ENCODE results near the gene OR1F1.

GRCh38 chr16:3249451-3249850 lies 61.4 kb downstream of the OR1F1 start:
- no peak for TF ChIP-seq YY1 (IDR thresholded peaks at IDR 0.05; ENCODE audit: low read depth)
- TF ChIP-seq, protein P1, sequence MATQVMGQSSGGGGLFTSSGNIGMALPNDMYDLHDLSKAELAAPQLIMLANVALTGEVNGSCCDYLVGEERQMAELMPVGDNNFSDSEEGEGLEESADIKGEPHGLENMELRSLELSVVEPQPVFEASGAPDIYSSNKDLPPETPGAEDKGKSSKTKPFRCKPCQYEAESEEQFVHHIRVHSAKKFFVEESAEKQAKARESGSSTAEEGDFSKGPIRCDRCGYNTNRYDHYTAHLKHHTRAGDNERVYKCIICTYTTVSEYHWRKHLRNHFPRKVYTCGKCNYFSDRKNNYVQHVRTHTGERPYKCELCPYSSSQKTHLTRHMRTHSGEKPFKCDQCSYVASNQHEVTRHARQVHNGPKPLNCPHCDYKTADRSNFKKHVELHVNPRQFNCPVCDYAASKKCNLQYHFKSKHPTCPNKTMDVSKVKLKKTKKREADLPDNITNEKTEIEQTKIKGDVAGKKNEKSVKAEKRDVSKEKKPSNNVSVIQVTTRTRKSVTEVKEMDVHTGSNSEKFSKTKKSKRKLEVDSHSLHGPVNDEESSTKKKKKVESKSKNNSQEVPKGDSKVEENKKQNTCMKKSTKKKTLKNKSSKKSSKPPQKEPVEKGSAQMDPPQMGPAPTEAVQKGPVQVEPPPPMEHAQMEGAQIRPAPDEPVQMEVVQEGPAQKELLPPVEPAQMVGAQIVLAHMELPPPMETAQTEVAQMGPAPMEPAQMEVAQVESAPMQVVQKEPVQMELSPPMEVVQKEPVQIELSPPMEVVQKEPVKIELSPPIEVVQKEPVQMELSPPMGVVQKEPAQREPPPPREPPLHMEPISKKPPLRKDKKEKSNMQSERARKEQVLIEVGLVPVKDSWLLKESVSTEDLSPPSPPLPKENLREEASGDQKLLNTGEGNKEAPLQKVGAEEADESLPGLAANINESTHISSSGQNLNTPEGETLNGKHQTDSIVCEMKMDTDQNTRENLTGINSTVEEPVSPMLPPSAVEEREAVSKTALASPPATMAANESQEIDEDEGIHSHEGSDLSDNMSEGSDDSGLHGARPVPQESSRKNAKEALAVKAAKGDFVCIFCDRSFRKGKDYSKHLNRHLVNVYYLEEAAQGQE (IDR thresholded peaks at IDR 0.05; ENCODE audit: low read depth) = no peak
- no peak for TF ChIP-seq TCF12 (IDR thresholded peaks at IDR 0.05; ENCODE audit: low read depth)
- TF ChIP-seq FOXM1 (IDR thresholded peaks at IDR 0.05; ENCODE audit: borderline replicate concordance, low read depth) = no peak
- no peak for TF ChIP-seq EP300 (IDR thresholded peaks at IDR 0.05; ENCODE audit: borderline replicate concordance)
- no peak for TF ChIP-seq RAD21 (IDR thresholded peaks at IDR 0.05; ENCODE audit: low read depth)
- no peak for TF ChIP-seq MAX (IDR thresholded peaks at IDR 0.05)
- TF ChIP-seq EGR1 (IDR thresholded peaks at IDR 0.05) = no peak
- no peak for TF ChIP-seq ZBTB7A (IDR thresholded peaks at IDR 0.05; ENCODE audit: low read depth)
- no peak for TF ChIP-seq CEBPB (IDR thresholded peaks at IDR 0.05)
- TF ChIP-seq TAF1 (IDR thresholded peaks at IDR 0.05; ENCODE audit: low read depth) = no peak
- no peak for TF ChIP-seq CREB1 (IDR thresholded peaks at IDR 0.05; ENCODE audit: low read depth)
- no peak for TF ChIP-seq NFIC (IDR thresholded peaks at IDR 0.05)
- TF ChIP-seq USF1 (IDR thresholded peaks at IDR 0.05) = no peak
